ENCODE measurements around the gene PIR.

- TF ChIP-seq CTCF (IDR thresholded peaks at IDR 0.05; ENCODE audit: borderline replicate concordance, extremely low read depth, low read length, poor library complexity, severe bottlenecking) (no peak), EZH2 (IDR thresholded peaks at IDR 0.05; ENCODE audit: borderline replicate concordance, low read depth, low read length, severe bottlenecking) (no peak)
These were observed 134.6 kb downstream of the PIR start for GRCh38 chrX:15358533-15358932.
